H9 (cell line): Measurements from ENCODE around the gene CAMTA1. TPM values are rescaled to one million over a fixed set of nuclear protein-coding genes. Genes with fewer than 3 reads are reported as not detected.

Experiments used
- DNase-seq: peaks from one replicate; pipeline ENCODE4 v3.0.0-alpha.2; 2017
- H2AFZ ChIP-seq: one replicate; pipeline ENCODE4 v1.6.1; 2013; ENCODE audit warnings: mild to moderate bottlenecking, low read length, control low read depth, moderate library complexity
- H2AK5ac ChIP-seq: 2 replicates; pipeline ENCODE4 v1.6.1; 2013; ENCODE audit warnings: low read length, control low read depth, mixed read lengths; ENCODE audit not compliant: insufficient read length
- H2BK120ac ChIP-seq: one replicate; pipeline ENCODE4 v1.6.1; 2013; ENCODE audit warnings: low read depth, mild to moderate bottlenecking, low read length, control low read depth, inconsistent platforms; ENCODE audit not compliant: poor library complexity, severe bottlenecking
- H2BK12ac ChIP-seq: 2 replicates; pipeline ENCODE4 v1.6.1; 2013; ENCODE audit warnings: low read length, control low read depth, mixed read lengths, low read depth; ENCODE audit not compliant: insufficient read length
- H2BK15ac ChIP-seq: 2 replicates; pipeline ENCODE4 v1.6.1; 2013; ENCODE audit warnings: low read depth, low read length, control low read depth
- H2BK20ac ChIP-seq: one replicate; pipeline ENCODE4 v1.6.1; 2013; ENCODE audit warnings: low read depth, mild to moderate bottlenecking, low read length, control low read depth, inconsistent platforms; ENCODE audit not compliant: poor library complexity, severe bottlenecking
- H2BK5ac ChIP-seq: 2 replicates; pipeline ENCODE4 v1.6.1; 2013; ENCODE audit warnings: low read length, control low read depth, mixed read lengths; ENCODE audit not compliant: insufficient read length
- H3K14ac ChIP-seq: 2 replicates; pipeline ENCODE4 v1.6.1; 2013; ENCODE audit warnings: low read length, control low read depth; ENCODE audit not compliant: insufficient read depth
- H3K18ac ChIP-seq: 2 replicates; pipeline ENCODE4 v1.6.1; 2013; ENCODE audit warnings: low read depth, mild to moderate bottlenecking, mixed read lengths, low read length, control low read depth; ENCODE audit not compliant: insufficient read length
- H3K23ac ChIP-seq: 2 replicates; pipeline ENCODE4 v1.6.1; 2013; ENCODE audit warnings: low read length, control low read depth, mixed read lengths, low read depth; ENCODE audit not compliant: insufficient read length
- H3K23me2 ChIP-seq: 2 replicates; pipeline ENCODE4 v1.6.1; 2013; ENCODE audit warnings: low read depth, mild to moderate bottlenecking, mixed read lengths, low read length, control low read depth; ENCODE audit not compliant: insufficient read length, poor library complexity, severe bottlenecking
- H3K27ac ChIP-seq: 2 replicates; pipeline ENCODE4 v1.5.1; 2013; ENCODE audit warnings: low read length, control low read depth, mixed read lengths, low read depth; ENCODE audit not compliant: insufficient read length
- H3K27me3 ChIP-seq: 2 replicates; pipeline ENCODE4 v1.6.1; 2013; ENCODE audit warnings: low read length, control low read depth, inconsistent platforms; ENCODE audit not compliant: insufficient read depth
- H3K4ac ChIP-seq: 2 replicates; pipeline ENCODE4 v1.6.1; 2013; ENCODE audit warnings: low read depth, mild to moderate bottlenecking, control low read depth, inconsistent platforms, low read length, moderate library complexity
- H3K4me1 ChIP-seq: 2 replicates; pipeline ENCODE4 v1.6.1; 2013; ENCODE audit warnings: low read length, control low read depth, inconsistent platforms; ENCODE audit not compliant: insufficient read depth
- H3K4me2 ChIP-seq: 2 replicates; pipeline ENCODE4 v1.6.1; 2013; ENCODE audit warnings: low read length, control low read depth, mixed read lengths; ENCODE audit not compliant: insufficient read length, insufficient read depth
- H3K56ac ChIP-seq: 2 replicates; pipeline ENCODE4 v1.6.1; 2013; ENCODE audit warnings: low read depth, mild to moderate bottlenecking, mixed read lengths, low read length, control low read depth; ENCODE audit not compliant: insufficient read length
- H3K79me1 ChIP-seq: 2 replicates; pipeline ENCODE4 v1.6.1; 2013; ENCODE audit warnings: low read depth, mild to moderate bottlenecking, moderate library complexity, low read length, control low read depth, inconsistent platforms; ENCODE audit not compliant: insufficient read depth, poor library complexity, severe bottlenecking
- H3K79me2 ChIP-seq: 2 replicates; pipeline ENCODE4 v1.6.1; 2013; ENCODE audit warnings: low read length, control low read depth, inconsistent platforms; ENCODE audit not compliant: insufficient read depth
- H3K9ac ChIP-seq: 2 replicates; pipeline ENCODE4 v1.6.1; 2013; ENCODE audit warnings: low read length, control low read depth, mixed read lengths; ENCODE audit not compliant: insufficient read length; ENCODE audit errors: extremely low read depth
- H3K9me3 ChIP-seq: one replicate; pipeline ENCODE4 v1.6.1; 2013; ENCODE audit warnings: low read depth, low read length, inconsistent platforms; ENCODE audit not compliant: control insufficient read depth
- H3T11ph ChIP-seq: one replicate; pipeline ENCODE4 v1.6.1; 2013; ENCODE audit warnings: mild to moderate bottlenecking, low read length, control low read depth, inconsistent platforms
- H4K20me1 ChIP-seq: one replicate; pipeline ENCODE4 v1.6.1; 2013; ENCODE audit not compliant: control insufficient read depth, insufficient read length, insufficient read depth
- H4K5ac ChIP-seq: 2 replicates; pipeline ENCODE4 v1.6.1; 2013; ENCODE audit warnings: low read depth, mild to moderate bottlenecking, mixed read lengths, low read length, control low read depth; ENCODE audit not compliant: insufficient read length
- H4K8ac ChIP-seq: replicated peaks from 2 replicates; pipeline ENCODE4 v1.6.1; 2013; ENCODE audit warnings: low read length, control low read depth, mixed read lengths, low read depth; ENCODE audit not compliant: insufficient read length
- H4K91ac ChIP-seq: 2 replicates; pipeline ENCODE4 v1.6.1; 2013; ENCODE audit warnings: low read depth, mild to moderate bottlenecking, moderate library complexity, mixed read lengths, low read length, control low read depth; ENCODE audit not compliant: insufficient read length
- H3K27ac Mint-ChIP-seq, 3 experiments: 2 replicates in 2 of 3; 3 replicates in 1 of 3; pipeline ENCODE4 v1.8.0; 2020 to 2021; ENCODE audit warnings: mixed read lengths in 3 of 3, mild to moderate bottlenecking in 1 of 3, moderate library complexity in 1 of 3
- H3K27me3 Mint-ChIP-seq: 2 replicates; pipeline ENCODE4 v1.8.0; 2021; ENCODE audit warnings: low read depth, mild to moderate bottlenecking, moderate library complexity, mixed read lengths
- H3K36me3 Mint-ChIP-seq, 3 experiments: 2 replicates in 2 of 3; 3 replicates in 1 of 3; pipeline ENCODE4 v1.8.0; 2020 to 2021; ENCODE audit warnings: low read depth in 3 of 3, mixed read lengths in 3 of 3; ENCODE audit not compliant: insufficient read depth in 1 of 3
- H3K4me1 Mint-ChIP-seq, 2 experiments: 2 replicates each; pipeline ENCODE4 v1.8.0; 2020; ENCODE audit warnings: mixed read lengths in 2 of 2
- H3K4me3 Mint-ChIP-seq, 2 experiments: 2 replicates in 1 of 2; 3 replicates in 1 of 2; pipeline ENCODE4 v1.8.0; 2020 to 2021; ENCODE audit warnings: mild to moderate bottlenecking in 2 of 2, mixed read lengths in 2 of 2, moderate library complexity in 1 of 2
- H3K9me3 Mint-ChIP-seq, 2 experiments: 2 replicates in 1 of 2; 3 replicates in 1 of 2; pipeline ENCODE4 v1.8.0; 2020; ENCODE audit warnings: mild to moderate bottlenecking in 2 of 2, mixed read lengths in 2 of 2, moderate library complexity in 1 of 2
- WGBS: extraction: QIAGEN DNeasy Blood & Tissue Kit; methylation state at CpG from one replicate; pipeline ENCODE4 v1.1.7; 2013; ENCODE audit warnings: missing lambda C conversion rate, low lambda C conversion rate, mixed read lengths; ENCODE audit not compliant: insufficient read length; ENCODE audit errors: extremely low coverage; 5-methylcytosine and 5-hydroxymethylcytosine counted together
- total RNA-seq: library from RNA; stranded (reverse); gene quantifications from 2 replicates; pipeline ENCODE4 v1.2.1, GENCODE V29; 2021
- TF ChIP-seq, protein P1 (sequence below): fragments of 200-600 bp; sonication (generic); conservative IDR thresholded peaks from 3 replicates; pipeline ENCODE4 v1.8.0; 2021; ENCODE audit warnings: antibody characterized with exemption, mild to moderate bottlenecking

CAMTA1 gene
- total RNA-seq, 1 experiment from 2014 or later: 115 TPM

DNA sequence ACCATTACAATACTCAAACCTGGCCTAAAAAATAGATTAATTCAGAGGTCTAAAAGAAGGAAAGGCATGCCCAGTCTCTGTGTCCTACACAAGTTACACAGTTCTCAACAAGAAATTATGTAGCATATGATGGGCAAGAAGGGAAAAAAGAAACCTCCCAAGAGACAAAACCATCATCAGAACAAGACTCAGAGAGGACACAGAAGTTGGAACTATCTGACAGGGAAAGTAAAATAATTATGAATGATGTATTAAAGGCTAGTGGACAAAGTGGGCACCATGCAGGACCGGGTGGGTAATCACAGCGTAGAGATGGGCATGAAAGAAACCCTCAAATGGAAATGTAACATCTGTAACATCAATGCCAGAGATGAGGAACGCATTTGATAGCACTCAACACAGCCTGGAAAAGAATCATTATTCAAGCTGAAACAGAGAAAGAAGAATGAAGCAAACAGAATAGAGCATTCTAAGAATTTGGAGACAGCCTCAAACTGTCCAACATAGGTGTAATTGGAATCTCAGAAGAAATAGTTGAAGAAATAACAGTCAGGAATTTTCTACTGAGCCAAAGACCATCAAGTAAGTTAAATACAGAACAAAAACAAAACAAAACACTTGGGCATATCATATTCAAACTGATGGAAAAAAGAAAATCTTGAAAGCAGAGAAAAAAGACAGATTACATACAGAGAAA is 1028.6 kb downstream of the CAMTA1 start:
- H3K4me1 ChIP-seq: no peaks in the 10 kb centered on the region
- H3K23me2 ChIP-seq: no peaks in the 10 kb centered on the region
- H3K4me2 ChIP-seq: no peak overlapping the region
- DNase-seq: no peak
- Mint-ChIP-seq H3K36me3 (peaks cover 30 to 33% (median 32%) of the 10 kb centered on the region in 3 experiments), H3K4me3 (no peak overlapping the region), H3K9me3 (peaks cover 17 to 19% of the 10 kb centered on the region in 2 experiments), H3K4me1 (no peaks in the 10 kb centered on the region), H3K27ac (no peak overlapping the region), H3K27me3 (no peaks in the 10 kb centered on the region; the same call in 1 of the 2 replicates)
- H3K9ac ChIP-seq: no peak overlapping the region
- no peaks in the 10 kb centered on the region for H3K79me2 ChIP-seq
- no peaks in the 10 kb centered on the region for H3K27me3 ChIP-seq
- H3K79me1 ChIP-seq: no peaks in the 10 kb centered on the region
- no peak overlapping the region for H2BK12ac ChIP-seq
- no peak overlapping the region for H2BK5ac ChIP-seq
- no peak overlapping the region for H3K56ac ChIP-seq
- H4K20me1 ChIP-seq: no peaks in the 10 kb centered on the region
- no peak overlapping the region for H2BK15ac ChIP-seq
- H3K14ac ChIP-seq: no peak overlapping the region
- no peak overlapping the region for H2AFZ ChIP-seq
- H3T11ph ChIP-seq: no peak overlapping the region
- H2BK120ac ChIP-seq: no peak overlapping the region
- H3K18ac ChIP-seq: no peak overlapping the region
- peaks cover 11% of the 10 kb centered on the region for H3K9me3 ChIP-seq
- H2BK20ac ChIP-seq: no peak overlapping the region
- no peak overlapping the region for H4K91ac ChIP-seq
- no peak overlapping the region for H4K8ac ChIP-seq
- TF ChIP-seq, protein P1, sequence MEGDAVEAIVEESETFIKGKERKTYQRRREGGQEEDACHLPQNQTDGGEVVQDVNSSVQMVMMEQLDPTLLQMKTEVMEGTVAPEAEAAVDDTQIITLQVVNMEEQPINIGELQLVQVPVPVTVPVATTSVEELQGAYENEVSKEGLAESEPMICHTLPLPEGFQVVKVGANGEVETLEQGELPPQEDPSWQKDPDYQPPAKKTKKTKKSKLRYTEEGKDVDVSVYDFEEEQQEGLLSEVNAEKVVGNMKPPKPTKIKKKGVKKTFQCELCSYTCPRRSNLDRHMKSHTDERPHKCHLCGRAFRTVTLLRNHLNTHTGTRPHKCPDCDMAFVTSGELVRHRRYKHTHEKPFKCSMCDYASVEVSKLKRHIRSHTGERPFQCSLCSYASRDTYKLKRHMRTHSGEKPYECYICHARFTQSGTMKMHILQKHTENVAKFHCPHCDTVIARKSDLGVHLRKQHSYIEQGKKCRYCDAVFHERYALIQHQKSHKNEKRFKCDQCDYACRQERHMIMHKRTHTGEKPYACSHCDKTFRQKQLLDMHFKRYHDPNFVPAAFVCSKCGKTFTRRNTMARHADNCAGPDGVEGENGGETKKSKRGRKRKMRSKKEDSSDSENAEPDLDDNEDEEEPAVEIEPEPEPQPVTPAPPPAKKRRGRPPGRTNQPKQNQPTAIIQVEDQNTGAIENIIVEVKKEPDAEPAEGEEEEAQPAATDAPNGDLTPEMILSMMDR: no peak
- no peak overlapping the region for H3K4ac ChIP-seq
- no CpG with 5 or more reads among the region's 3 CpGs for WGBS
- no peak overlapping the region for H4K5ac ChIP-seq
- H2AK5ac ChIP-seq: no peak overlapping the region
- no peak overlapping the region for H3K27ac ChIP-seq
- no peak overlapping the region for H3K23ac ChIP-seq

Other genes with a start within 250 kb of the CAMTA1 start
- 49.4 and 50.4 TPM in 2 replicates for gene NOL9, start 230.9 kb upstream of the CAMTA1 start, total RNA-seq
- not detected in 2 replicates for gene TAS1R1, start 230.1 kb upstream of the CAMTA1 start, total RNA-seq
- gene ZBTB48, start 205.5 kb upstream of the CAMTA1 start, total RNA-seq: 30.3 and 33.2 TPM in 2 replicates
- gene KLHL21, start 182.6 kb upstream of the CAMTA1 start, total RNA-seq: 31.9 and 32.7 TPM in 2 replicates
- 55.8 and 56.4 TPM in 2 replicates for gene PHF13, start 171.7 kb upstream of the CAMTA1 start, total RNA-seq
- gene THAP3, start 160.6 kb upstream of the CAMTA1 start, total RNA-seq: 14.0 and 15.3 TPM in 2 replicates
- gene DNAJC11, start 83.6 kb upstream of the CAMTA1 start, total RNA-seq: 88.5 and 91.8 TPM in 2 replicates